Cardiac septum (tissue), 1 donor: ENCODE measurements around the gene SLCO3A1. TPM values are rescaled to one million over a fixed set of nuclear protein-coding genes. Genes with fewer than 3 reads are reported as not detected.

Experiments
- DNase-seq: peaks from one replicate; pipeline ENCODE4 v3.0.0-alpha.2; 2020; ENCODE audit warnings: low spot score
- intact Hi-C: fragments of 100-400 bp; cut with DNase I; formaldehyde crosslinking; loops from one replicate; pipeline ENCODE4 v1.14.0; 2022
- long read RNA-seq: library from polyadenylated mRNA; unstranded; transcript quantifications from one replicate; pipeline ENCODE4 v2.0.0, GENCODE V29; 2021
- total RNA-seq: library from RNA; stranded (reverse); fragmentation: NEBNext Ultra II Directional; extraction: Animal tissue kit (Norgen Biotek cat#: 25700); gene quantifications from one replicate; pipeline ENCODE4 v1.2.1, GENCODE V29; 2021
- donor health status: DM: no; HTN: no; CAD: no.

SLCO3A1 gene
- 43.9 TPM for total RNA-seq
- long read RNA-seq, full-length matches to known transcripts, result 94 of 155 reads
- long read RNA-seq, partial matches to known transcripts, result 24 of 155 reads
- long read RNA-seq, other reads (novel, unspliced or antisense), result 37 of 155 reads

DNA sequence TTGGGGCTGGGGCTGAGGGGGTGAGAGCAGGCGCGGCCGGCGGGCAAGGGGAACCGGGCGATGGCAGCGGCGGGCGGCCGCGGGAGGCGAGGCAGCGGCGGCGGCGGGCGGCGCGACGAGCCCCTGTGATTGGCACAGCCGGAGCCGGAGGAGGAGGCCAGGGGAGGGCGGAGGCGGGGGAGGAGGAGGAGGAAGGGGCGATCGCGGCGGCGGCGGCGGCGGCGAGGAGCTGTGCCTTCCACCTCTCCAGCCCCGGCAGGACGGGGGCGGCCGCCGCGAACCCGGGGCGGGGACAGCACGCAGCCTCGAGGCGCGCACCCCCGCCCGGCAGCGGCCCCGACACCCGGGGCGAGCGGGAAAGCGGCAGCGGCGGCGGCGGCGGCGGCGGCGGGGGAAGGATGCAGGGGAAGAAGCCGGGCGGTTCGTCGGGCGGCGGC is at the start of gene SLCO3A1:
SLCO3A1 (plus strand) TSS at position 198 of the 437 bp plus-strand sequence.
- DNase-seq, result peak; percentile 91
- intact Hi-C loops, result loop anchor here (2.0 to 10.0 kb wide), 6 partner anchors 89 to 551 kb away; no protein-coding TSS in a partner anchor

DNA sequence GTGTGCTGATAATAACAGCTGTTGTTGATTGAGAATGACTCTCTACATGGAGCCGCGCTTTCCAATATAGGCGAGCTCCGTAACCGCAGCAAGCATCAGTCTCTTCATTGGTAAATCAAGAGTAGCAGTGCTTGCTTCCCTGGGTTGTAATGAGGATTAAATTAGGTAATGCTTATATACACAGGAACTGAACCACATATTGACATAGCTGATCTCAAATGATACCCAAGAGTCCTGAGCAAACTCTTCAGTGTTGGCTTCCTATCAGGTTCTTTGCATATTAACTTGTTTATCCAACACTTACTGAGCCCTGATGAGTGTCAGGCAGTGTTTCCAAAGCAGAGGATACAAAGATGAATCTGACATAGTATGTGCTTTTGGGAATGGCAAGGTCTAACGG is 46.4 kb upstream of the SLCO3A1 start:
- intact Hi-C loops, result no loop called here
- no peak for DNase-seq

DNA sequence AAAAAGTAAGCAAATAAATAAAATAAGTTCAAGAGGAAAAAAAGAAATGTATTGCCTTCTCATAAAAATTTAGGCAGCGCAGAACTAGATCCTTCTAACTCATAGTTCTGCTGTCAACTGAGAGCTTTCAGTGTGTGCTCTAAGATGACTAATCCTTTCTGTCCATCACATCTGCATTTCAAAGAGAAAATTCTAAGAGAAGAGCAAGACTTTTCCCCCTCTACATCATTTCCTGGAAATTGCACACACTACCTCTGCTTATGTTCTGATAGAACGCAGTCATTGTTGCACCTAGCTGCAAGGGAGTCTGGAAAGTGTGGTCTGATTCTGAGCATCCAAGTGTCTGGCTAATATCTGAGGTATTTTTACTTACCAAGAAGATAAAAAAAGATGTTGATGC is 39.6 kb upstream of the SLCO3A1 start:
- intact Hi-C loops, result no loop called here
- DNase-seq, result no peak

DNA sequence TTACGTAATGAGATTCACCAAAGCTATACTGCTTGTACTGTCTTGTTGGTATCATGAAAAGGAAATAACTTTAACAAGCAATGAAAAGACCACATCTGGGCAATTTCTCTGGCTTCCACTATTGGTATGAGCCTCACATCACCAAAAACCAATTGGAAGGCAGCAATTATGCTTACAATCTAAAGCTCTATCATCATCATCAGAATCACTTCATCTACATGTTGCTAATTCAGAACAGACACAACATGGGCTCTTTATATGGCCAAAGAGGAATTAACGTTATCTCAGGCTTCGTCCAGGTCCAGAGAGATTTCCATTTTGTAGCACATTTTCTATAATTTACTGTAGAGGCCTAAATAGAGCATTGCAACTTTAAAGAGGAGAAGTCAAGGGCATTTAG is 36.6 kb upstream of the SLCO3A1 start:
- no peak for DNase-seq
- intact Hi-C loops, result no loop called here

DNA sequence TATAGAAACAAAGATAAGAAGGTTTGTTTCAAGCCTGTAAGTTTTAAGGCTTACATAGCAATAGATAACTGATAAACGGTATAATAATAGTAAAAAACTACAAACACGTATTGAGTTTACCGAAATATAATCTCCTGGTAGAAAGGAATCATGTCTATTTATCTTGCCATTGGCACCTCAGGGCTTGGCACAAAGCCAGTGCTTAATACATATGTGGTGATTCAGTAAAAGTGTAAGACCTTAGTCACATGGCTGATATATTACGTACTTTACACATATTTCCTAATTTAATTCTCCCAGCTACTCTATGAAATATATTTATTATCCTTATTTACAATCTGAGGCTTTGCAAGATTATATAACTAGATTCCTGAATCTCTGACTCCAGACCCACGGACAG is 32.0 kb upstream of the SLCO3A1 start:
- intact Hi-C loops, result loop anchor here (10.0 kb wide), 1 partner anchor 197 kb away; no protein-coding TSS in a partner anchor
- no peak for DNase-seq

DNA sequence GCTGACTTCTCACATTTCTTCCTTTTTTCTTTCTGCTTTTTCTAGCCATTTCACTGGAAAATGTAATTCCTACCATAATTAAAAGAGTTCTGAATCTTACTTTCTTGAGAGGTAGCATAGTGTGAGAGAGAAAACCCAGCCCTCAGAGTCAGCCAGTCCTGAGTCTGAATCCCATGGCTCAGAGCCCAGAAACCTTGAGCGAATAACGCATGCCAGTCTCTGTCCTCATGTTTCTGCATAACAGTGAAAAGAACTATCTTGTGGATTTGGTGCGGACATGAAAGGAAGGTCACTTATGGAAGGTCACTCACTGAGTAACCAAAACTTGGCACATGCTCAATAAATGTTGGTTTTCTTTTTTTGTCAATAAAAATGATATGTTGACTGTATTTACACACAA is 29.3 kb upstream of the SLCO3A1 start:
- DNase-seq, result no peak
- intact Hi-C loops, result loop anchor here (10.0 kb wide), 1 partner anchor 199 kb away; no protein-coding TSS in a partner anchor

DNA sequence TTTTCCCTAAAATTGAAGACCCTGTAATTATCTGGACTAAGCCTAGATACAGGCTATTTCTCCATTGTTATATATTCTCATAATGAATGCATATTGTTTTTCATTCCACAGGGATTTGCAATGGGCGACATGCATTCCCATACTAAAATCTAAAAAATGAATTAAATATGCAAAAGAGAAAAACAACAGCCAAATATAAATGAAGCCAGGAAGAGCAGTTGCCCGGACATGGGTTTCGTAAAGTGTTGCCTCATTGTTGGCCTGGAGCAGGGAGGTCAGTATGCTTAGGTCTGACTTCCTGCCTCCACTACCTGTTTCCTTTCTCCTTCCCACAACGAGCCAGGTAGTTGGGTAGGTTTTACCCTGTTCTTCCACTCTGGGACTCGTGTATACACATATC is 27.1 kb upstream of the SLCO3A1 start:
- intact Hi-C loops, result loop anchor here (10.0 kb wide), 1 partner anchor 202 kb away; no protein-coding TSS in a partner anchor
- DNase-seq, result no peak

DNA sequence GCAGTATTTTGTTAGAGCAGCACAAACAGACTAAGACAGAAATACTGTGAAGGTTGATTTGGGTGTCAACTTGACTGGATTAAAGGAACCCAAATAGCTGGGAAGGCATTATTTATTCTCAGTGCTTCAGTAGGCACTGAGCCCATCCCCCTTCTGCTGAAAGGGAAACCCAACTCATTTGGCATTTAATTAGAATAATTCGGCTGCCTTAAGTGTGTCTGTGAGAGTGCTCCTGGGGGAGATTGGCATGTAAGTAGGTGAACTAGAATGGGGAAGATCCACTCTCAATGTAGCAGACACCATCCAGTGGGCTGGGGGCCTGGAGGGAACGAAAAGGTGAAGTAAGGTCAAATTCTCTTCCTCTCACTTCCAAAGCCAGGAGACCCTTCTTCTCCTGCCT is 20.5 kb upstream of the SLCO3A1 start:
- DNase-seq, result no peak
- intact Hi-C loops, result no loop called here

DNA sequence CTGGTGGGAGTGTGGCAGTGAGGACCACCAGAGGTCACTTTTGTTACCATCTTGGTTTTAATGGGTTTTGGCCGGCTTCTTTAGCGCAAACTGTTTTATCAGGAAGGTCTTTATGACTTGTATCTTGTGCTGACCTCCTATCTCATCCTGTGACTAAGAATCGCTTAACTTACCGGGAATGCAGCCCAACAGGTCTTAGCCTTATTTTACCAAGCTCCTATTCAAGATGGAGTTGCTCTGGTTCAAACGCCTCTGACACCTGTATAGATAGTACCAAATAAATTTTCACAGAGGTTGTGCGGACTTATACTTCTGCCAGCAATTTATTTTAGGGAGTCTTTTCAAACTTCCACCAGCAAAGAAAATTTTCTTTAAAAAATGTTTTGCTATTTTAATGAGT is 13.6 kb upstream of the SLCO3A1 start:
- no peak for DNase-seq
- intact Hi-C loops, result no loop called here

DNA sequence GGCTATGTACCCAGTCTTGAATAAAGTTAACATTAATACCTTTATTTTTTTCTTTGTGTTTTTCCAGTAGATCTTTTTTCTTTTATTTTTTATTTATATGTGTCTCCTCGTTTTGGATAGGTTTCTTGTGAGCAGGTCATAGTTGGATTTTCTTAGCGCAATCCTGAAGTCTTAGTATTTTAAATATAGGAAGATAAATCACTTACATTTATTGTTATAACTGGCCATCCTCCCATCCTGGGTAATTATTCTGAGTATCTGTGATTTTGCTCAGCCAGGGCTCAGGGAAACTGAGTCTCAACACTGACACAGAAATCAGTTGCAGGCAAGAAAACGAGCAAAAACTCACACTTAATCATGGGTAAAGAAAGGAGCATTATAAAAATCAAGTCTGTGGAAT is 11.6 kb upstream of the SLCO3A1 start:
- no peak for DNase-seq
- intact Hi-C loops, result no loop called here

DNA sequence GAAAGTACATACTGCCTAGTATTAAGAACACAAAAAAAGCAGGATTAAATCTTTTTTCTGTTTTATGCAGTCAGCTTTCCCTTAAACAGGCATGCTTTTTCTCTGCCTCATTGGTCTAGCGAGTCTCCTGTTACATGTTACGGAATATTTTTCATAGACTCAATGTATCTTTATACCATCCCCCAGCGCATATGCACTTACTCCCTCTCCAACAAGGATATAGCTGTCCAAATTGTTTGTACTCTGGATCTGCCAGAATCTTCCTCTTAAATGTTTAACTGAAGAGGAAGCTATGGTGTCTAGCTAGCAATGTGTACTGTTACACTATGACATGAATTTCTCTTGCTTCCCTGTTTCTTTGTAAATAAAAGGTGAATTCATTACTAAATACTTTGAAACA is 9.2 kb upstream of the SLCO3A1 start:
- DNase-seq, result no peak
- intact Hi-C loops, result no loop called here

DNA sequence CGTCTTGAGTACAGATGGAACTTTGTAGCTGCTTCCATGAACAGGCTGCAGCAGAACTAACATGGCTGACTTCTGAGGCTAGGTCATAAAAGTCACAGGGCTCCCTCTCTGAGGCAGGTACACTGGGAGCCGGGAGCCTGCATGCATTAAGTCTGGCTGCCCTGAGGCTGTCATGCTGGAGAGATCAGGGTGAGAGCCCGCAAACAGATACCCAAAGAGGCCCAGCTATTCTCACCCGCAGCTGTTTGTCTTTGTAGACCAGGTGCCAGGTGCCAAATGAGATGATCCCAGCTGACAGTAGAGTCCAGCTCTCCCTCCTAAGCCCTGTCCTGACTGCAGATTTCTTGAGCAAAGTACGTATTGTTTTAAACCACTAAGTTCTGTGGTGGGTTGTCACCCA is 8.6 kb upstream of the SLCO3A1 start:
- intact Hi-C loops, result no loop called here
- DNase-seq, result no peak

DNA sequence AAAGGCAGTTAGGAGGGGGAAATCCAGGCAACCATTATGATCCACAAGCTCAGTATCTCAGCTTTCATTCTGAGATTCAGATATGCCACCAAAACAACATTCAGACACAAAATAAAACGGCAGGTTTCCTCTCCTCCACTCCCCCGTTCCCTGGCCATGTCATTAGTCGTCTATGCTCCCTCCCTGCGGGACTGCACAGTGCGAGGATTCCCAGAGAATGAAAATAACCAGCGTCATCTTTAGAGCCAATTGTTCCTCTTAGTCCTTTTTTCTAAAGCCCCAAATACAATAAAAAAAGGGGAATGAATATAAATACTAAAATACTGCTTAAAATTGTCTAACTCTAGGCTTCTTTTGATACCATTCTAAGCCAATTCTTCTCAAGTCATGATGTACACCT is 7.8 kb upstream of the SLCO3A1 start:
- DNase-seq, result no peak
- intact Hi-C loops, result no loop called here

DNA sequence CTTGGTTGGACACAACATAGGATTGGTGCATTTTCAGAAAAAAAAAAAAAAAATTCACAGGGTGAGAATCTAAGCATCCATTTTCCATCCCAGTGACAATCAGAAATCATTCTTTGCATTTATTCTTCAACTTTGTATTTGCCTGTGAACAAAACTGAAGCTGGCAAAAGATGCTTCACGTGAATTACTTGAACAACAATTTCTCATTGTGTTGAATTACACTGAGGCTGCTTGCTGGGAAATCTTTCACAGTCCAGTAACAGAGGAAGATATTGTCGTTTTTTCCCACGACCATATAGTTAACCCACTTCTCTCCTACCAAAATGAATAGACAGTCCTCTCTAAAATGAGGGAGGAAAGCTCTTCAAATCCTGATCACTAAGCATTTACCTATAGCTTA is 4.3 kb upstream of the SLCO3A1 start:
- no peak for DNase-seq
- intact Hi-C loops, result no loop called here

DNA sequence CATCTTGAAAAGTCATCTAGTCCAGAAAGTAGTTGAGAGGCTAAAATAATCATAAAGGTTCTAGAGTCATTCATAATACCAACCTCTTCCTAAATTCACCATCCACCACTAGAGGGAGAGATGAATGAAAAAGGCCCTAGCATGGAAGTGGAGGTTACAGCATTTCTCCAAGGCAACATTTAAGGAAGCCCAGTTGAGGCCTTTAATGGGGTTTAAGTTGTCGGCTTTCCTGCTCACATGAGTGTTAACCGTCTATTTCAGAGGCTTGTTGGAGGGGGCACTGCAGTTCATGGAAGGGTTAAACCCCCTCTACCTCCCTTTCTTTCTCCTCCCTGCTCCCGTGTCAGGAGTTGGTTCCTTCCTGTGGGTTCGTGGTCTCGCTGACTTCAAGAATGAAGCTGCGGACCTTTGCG is 3.8 kb upstream of the SLCO3A1 start:
- intact Hi-C loops, result loop anchor here (1.0 to 10.0 kb wide), 6 partner anchors 123 to 547 kb away; no protein-coding TSS in a partner anchor
- no peak for DNase-seq

DNA sequence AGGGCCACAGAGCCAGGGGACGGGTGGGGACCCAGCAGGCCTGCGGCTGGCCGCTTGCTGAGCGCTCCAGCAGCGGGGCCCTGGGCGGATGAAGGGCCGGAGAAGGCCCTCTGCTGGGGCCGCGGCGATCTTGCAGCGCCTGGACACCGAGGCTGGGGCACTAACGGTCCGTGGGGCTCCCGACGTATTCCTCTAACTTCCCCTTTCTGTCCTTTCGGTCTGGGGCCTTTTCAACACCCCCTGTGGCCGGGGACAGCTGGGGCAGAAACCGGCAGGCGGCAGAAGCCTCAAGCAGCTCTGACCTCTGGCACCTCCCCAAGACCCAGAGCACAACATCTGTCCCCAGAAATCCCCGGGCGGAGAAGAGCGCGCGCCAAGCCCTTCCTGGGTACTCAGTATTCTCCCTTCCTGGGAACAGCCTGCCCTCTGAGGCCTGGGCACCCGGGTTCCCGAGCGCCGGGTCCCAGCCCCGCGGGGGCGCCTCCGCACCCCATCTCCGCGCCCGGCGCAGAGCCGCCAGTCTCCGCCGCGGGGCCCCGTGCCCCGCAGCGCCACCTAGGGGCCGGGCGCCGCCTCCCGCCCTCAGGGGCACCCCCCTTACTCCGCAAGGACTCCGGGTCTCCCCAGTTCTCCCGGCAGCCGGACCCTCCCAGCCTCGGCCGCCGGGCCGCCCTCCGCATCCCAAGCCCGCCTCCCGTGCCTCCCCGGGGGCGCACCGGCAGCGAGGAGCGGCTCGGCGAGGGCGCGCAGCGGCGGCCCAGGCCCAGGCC is 582 bp upstream of the SLCO3A1 start:
- intact Hi-C loops, result loop anchor here (2.0 to 10.0 kb wide), 6 partner anchors 90 to 551 kb away; no protein-coding TSS in a partner anchor
- DNase-seq, result peak; percentile 93

DNA sequence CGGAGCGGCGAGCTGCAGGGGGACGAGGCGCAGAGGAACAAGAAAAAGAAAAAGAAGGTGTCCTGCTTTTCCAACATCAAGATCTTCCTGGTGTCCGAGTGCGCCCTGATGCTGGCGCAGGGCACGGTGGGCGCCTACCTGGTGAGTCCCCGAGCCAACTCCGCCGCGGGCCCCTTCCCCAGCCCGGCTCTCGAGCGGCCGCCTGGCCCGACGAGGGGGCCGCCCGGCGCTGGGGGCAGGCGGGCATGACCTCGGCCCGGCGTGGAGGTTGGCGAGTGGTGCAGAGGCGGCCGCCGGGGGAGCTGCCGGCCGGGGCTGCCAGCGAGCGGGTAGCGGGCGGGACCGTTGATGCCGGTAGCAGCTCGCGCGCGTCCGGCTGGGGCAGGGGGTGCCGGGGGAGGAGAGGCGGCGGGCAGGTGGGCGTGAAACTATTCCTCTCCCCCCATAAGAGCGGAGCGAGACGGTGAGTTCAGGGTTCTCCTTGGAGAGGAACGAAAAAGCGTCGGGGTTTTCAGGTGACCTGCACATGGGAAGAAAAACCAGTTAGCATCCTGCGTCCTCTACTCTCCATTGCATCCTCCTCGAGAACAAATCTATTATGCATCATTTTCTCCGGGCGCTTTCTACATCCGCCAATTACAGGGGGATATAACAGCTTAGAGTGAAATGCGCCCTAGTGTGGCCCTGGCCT is 585 bp downstream of the SLCO3A1 start:
- peak; percentile 81 for DNase-seq
- intact Hi-C loops, result loop anchor here (2.0 to 10.0 kb wide), 6 partner anchors 89 to 552 kb away; no protein-coding TSS in a partner anchor

DNA sequence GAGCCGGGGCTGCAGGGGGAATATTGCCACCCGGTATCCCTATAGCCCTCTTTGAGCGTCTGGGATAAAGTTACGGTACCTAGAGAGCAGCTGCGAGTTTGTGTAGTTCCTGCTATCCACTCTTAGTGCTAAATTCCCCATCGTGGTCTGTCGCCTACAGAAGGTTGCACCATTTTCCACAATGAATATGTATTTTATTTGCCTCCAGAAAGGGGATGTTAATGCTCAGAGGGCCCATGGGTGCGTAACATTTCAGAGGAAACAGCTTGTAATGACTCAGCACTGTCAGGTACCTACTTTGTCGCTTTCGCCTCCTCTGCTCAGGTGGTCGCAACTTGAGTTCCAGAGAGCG is 1.1 kb downstream of the SLCO3A1 start:
- no peak for DNase-seq
- intact Hi-C loops, result loop anchor here (5.0 to 10.0 kb wide), 5 partner anchors 118 to 552 kb away; no protein-coding TSS in a partner anchor

DNA sequence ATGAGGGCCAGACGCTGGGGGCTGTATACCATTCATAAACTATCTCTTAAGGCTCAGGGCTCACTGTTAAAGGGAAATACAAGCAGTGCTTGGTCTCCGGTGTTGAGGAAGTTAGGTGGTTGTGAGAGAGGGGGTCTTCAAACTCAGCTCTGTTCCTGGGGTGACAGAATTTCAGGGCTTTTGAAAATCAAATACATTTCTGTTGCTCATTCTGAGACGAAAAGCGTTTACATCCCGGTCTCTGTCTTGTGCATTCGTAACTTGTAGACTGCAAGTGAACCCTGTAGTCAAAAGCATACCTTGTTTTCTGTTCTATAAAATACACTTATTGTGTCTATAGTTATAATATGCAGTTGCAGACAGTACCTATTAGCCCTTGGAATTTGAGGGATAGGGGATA is 1.7 kb downstream of the SLCO3A1 start:
- no peak for DNase-seq
- intact Hi-C loops, result loop anchor here (10.0 kb wide), 1 partner anchor 330 kb away; no protein-coding TSS in a partner anchor
